Kasumi-1 (cell line): ENCODE data around the gene TSHZ3.

Experiments used
- DNase-seq, 2 experiments: peaks; one replicate each; lab custom pipeline; 2025; lab: John Stamatoyannopoulos, UW

Gene TSHZ3

DNA sequence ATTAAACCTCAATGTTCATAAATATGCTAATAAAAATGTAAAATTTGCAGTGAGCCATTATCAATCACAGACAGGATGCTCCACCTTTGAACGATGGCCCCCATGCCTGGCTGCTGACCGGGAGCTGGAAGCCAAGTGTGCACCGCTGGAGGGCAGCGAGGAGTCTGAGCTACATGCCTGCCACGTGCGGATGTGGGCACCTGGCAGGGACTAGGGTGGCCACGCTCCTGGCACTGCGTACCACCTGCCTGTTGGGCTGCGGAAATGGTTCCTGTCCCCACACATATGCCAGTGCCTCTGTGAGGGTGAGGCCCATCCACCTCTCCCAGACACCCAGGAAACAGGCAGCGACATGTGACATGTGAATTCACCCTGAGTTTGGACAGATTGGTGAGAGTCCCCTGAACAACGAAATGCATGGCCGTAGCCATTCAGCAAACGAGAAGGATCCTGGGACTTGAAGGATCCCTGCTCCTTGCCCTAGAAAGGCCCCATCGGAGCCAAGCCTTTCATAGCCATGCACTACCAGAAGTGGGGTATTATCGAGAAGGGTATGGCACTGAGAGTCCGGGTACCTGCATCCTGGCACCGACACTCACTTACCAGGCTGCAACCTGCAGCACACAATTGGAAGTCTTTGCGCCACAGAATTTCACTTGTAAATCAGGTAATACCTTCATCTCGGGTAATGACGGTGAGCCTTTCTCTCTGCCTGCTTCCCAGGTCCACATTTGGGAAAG lies 35.8 kb downstream of the TSHZ3 start:
- no peak for DNase-seq

DNA sequence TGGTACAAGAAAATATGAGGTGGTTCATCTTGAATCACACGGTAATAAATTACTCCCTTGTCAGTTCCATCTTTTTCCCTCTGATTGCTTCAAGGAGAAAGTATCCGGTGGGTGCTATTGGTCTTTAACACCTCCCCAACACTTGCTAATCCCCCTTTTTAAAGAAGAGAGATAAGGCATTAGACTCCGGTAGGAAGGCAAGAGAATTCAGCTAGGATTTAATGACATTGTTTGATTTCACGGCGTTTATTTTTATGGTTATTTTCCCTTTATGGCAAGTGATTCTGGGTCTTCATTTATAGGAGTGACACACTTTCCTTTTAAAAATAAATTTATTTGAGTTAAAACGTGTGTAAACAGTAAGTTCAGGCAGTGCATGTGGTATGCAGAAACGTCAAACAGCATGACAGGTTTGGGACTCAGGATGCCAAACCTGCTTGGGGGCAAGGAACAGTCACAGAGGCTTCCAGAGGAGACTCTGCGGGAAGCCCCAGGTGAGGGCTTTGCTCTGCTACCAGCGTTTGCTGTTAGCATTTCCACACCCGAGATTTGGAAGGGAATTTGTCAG lies 36.5 kb downstream of the TSHZ3 start:
- no peak for DNase-seq

DNA sequence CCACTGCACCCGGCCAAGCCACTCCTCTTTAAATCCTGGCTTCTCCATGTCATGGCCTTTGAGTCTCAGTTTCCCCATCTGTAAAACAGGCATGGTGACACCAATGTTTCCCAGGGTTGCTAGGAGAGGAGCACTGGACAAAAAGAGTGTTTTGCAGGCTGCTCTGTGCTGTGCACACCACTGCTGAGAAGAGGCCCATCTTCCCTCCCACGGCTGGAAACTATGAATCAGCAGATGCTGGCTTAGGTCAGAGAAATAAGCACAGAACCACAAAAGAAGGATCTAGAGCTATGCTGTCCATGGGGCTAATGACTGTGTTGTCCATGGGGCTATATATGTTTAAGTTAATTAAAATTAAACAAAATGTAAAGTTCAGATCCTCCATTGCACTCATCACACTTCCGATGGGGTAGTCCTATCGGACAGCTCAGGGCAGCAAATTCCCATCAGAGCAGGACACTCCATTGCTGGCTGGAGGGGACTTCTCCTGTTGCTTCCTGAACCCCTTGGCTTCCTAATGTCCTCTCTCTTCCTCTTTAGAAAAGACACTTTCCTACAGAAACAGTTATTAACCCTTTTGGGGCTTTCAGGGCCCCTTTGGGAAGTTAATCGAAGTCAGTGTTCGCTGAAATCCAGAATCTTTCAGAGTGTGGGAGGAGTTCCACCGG lies 37.1 kb downstream of the TSHZ3 start:
- DNase-seq: no peak

DNA sequence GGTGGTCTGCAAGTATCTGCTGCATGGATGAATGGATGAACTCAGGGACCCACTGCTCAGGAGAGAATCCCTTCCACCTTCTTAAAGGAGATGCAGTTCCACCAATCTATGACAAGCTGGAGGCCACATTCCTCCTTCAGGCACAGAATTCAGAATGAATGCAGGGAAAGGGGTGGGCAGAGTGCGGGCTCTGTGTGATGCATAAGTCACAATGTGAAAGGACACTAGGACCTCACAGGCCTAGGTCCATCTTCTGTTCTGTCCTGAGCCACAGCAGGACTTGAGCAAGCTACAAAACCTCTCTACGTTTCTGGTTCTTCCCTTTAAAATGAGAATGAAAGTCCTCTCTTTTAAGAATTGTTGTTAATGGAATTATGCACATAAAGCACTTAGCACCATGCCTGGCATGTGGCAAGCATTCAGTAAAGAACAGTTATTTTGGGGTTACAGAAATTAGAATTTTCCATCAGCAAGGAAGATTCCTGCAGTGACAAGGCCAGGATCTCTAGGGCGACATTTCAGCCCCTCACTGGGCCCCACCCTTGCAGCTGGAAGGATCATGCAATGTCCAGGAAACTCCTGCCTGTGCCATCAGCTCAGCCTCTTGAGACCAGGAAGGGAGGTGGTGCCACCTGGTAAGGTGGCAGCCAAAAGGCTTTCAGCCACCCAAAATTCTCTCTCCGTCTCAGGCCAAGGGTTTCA lies 38.7 kb downstream of the TSHZ3 start:
- DNase-seq: no peak

DNA sequence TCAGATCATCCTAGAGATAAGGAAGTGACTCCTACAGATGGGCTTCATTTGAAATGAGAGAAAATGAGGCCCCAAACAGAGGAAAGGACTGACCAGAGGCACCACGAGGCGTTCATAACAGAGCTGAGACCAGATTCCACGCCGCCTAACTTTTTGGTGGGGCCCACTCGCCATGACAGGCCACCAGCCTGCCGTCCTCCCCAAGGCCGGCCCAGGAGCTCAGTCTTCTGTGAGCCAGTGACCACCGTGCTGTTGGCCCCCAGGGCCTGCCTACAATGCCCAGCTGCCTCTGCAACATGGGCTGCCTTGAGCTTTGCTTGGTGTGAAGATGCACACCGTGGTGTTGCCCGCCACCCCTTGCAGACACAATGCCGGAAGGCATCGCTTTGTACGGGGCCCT lies 40.5 kb downstream of the TSHZ3 start:
- no peak for DNase-seq

DNA sequence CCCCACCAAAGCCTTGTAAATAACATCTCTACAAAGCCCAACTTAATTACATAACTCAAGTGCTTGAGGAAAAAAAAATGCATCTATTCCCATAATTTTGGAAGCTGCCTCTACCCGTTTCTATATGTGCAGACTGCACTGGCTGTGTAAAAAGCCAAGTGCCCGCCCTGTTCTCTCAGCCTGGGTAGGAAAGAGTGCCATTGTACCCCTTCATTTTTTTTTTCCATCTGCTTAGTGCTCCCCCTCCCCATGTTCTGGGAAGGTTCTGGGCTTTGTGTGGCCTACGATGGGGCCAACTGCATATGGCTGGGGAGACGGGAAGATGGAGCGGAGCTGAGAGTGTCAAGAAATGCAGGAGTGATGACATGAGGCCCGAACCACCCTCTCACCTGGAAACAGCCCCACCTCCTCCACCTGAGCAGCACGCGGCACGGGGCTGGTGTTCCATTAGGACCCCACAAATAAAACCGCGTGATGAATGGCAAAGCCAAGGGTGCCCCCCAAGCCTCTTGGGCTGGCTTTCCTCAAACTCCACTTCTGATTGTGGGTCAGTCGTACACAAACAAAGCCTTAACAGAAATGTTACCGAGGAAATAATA lies 42.1 kb downstream of the TSHZ3 start:
- no peak for DNase-seq

DNA sequence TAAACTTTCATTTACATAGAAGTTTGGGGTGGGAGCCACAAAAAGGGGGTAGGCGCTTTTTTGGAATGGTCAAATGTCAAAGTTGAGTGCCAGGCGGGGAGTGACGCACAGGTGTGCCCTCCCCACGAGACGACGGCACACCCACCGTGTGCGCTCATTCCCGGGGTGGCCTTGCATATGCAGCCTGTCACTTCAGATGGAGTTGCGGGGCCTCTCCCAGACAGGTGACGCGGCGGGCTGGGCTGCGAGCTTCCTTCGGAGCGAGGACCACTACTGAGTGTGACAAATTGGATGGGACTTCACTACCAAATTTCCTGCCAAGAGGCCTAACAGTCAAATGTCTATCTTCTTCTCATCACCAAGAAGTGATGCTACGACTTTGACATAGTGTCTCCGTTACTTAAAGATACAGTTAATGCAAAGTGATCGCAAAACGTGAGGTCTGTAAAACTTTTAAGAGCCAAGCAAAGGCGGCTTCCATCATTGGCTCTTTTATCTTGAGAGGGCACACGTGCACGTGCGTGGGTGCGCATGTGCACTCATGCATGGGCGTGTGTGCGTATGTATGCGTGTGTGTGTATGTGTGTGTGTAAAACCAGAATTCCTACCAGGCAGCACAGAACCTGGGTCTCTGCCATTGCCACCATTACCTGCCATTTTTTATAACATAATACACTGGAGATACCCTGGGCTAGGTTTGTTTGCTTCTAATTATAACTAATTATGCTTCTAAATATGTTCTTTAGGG lies 43.1 kb downstream of the TSHZ3 start:
- DNase-seq: no peak

DNA sequence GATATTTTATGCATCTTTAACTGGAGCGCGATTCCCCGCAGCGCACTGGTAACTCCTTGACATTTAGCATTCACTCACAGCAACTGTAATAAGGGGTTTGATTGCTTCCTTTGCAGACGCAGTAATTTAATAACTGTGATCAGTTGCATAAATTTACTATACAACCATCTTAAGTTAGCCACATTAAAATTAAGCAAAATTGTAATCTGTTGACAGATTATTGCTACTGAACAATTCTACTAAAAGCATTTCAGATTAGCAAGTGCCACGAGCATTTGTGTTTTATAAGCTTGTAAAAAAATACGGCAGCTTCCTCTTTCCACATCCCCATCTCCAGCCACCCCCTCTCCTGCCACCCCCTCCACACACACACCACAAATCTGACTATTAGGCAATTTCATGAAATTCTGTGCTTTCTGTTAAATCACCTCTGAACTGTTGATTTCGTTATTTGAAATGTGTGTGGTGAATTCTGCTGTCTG lies 44.4 kb downstream of the TSHZ3 start:
- DNase-seq: peak; percentile 78

DNA sequence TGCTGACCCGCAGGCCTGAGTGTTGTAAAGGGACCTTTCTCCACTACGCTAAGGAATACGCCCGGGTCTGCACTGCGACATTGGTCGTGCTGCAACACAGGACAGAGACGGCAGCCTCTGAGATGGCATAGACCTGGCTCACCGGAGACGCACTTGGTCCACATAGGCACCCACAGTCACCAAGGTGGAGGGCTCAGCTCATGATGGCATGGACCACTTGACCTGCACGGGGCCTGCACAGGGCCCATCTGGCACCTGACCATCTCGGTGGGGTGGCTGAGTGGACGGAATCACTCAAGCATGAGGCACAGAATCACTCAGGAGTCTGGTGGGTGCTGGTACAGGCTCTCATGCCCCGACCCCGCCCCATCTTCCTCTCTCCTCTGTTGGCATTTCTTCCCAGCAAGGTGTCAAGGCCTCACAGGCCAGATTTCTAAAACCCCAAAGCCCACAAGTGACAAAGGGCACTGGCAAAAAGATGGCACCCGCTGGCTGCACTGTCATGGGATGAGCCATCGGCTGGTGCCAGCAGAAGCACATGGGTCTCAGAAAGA lies 45.9 kb downstream of the TSHZ3 start:
- DNase-seq: no peak

DNA sequence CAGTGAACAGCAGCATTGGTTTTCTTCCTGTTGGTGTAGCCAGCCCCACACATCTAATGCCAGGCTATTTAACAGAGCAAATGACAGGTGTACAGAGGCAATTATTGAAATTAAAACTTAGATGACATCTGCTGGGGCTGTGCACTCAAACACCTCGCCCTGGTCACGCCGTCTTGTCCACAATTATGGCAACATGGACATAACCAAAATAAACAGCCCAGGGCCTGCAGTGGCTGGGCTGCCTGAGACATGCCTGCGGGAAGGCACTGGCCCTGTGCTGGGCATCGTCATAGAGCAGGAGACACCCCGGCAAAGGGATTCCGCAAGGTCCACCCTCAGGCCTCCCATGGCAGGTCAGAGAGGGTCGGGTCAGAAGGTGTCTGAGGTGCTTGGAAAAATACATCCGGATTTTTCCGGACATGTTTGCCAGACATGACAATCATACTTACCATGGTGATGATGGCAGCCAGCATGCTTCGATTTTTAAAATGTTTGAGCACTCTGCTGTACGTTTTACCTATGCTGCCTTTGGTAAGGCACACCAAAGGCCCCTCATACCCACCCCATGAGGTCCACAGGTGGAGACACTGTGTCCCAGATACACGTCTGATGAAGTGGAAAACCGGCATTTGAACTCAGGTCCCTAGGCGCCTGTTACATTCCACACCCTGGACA lies 47.8 kb downstream of the TSHZ3 start:
- DNase-seq: no peak

DNA sequence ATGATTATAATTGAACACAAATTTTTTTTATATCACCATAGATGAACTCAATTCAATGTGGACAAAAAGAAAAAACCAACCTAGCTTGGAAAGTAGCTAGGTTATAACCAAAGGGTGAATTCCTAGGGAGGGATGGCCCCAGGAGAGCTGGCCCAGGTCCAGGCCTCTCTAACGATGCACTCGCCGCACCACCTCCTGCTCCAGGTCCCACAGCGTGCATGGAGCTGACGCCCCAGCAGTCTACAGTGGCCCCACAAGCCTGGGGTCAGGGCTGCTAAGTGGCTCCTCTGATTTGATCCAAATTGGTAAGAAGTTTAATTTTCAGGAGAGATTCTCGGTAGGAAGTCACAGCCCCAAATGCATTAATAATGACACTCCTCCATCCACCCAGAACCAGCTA lies 48.8 kb downstream of the TSHZ3 start:
- DNase-seq: no peak

DNA sequence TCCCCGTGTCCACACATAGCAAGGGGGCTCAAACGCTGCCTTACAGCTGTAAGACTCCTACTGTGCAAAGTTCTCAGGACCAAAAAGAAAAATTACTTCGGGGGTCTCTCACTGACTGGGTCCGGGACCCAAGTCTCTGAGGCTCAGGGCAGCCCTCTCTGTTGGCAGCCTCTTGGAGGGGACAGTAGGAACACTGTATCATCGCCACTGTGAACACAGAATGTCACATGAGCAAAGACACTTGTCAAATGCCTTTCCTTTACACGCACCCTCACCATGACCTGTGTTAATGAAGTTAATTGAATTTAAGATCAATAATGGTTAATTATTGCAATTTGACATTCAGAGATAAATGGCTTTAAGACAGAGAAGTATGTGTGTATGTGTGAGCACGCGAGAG lies 49.6 kb downstream of the TSHZ3 start:
- no peak for DNase-seq

DNA sequence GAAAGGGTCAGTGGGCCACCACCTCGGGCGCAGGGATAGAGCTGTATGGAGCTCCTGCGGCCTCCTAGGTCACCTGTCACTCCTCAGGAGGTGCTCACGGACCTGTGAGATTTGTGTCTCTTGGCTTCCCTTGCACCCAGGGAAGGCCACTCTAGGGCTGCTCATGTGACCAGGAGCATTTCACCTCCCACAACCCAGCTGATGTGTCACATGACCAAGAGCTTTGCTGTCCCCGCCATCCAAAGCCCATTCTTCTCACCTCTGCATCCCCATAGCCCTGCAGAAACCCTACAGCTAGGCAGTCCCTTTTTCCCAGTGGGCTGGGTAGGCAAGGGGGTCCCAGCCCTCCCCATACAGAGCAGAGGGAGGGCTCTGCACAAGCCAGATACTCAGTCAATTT lies 51.2 kb downstream of the TSHZ3 start:
- DNase-seq: no peak

DNA sequence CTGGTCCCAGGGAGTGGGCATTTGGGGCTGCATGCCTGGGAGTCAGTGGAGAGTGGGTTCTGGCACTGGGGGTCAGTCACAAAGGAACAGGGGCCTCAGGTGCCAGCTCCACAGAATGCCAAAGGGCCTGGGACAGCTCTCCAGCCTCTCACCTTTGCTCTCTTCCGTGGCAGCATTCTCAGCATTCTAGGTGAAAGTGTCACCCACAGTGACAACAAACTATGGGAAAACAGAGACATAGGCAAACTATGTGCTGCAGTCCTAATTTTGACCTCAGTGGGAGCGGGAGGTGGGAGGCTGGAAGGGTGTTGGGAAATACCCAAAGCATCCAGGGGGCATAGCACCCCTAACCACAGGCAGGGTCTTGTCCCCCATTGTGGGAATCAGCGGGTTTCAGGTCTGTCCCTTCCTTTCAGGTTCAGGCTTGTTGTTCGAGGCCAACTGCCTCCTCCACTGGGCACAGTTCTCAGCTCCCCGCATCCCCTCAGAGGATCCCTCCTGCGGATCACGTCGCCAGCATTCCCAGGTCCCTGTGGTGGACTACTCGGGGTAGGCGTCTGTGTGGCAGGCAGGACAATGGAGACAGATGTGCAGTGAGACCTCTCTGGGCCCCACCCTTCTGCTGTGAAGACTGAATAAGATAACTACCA lies 52.4 kb downstream of the TSHZ3 start:
- DNase-seq: no peak

DNA sequence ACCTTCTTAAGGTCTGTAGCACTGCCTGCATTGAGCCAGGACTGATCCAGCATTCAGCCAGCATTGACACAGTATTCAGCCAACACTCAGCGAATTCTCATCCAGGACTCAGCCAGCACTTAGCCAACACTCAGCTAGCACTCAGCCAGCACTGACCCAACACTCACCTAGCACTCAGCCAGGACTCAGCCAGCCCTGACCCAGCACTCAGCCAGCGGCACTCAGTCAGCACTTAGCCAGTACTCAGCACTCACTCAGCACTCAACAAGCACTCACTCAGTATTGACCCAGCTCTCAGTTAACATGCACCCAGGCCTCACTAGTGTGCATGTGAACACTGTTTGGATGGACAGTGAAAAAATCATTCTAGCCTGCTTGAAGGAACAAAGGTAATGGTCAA lies 55.0 kb downstream of the TSHZ3 start:
- no peak for DNase-seq

DNA sequence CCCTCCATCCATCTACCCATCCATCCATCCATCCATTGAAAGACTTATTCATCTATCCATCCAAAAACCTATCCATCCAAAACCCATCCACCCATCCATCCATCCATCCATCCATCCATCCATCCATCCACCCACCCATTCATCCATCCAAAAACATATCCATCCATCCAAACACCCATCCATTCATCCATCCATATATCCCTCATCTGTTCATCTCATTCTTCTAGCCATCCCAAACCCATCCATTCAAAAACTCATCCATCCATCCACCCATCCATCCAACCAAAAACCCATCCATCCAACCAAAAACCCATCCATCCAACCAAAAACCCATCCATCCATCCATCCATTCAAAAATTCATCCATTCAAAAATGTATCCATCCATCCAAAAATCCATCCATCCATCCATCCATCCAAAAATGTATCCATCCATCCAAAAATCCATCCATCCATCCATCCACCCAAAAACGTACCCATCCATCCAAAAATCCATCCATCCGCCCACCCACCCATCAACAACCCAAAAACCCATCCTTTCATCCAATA lies 56.5 kb downstream of the TSHZ3 start:
- DNase-seq: no peak

DNA sequence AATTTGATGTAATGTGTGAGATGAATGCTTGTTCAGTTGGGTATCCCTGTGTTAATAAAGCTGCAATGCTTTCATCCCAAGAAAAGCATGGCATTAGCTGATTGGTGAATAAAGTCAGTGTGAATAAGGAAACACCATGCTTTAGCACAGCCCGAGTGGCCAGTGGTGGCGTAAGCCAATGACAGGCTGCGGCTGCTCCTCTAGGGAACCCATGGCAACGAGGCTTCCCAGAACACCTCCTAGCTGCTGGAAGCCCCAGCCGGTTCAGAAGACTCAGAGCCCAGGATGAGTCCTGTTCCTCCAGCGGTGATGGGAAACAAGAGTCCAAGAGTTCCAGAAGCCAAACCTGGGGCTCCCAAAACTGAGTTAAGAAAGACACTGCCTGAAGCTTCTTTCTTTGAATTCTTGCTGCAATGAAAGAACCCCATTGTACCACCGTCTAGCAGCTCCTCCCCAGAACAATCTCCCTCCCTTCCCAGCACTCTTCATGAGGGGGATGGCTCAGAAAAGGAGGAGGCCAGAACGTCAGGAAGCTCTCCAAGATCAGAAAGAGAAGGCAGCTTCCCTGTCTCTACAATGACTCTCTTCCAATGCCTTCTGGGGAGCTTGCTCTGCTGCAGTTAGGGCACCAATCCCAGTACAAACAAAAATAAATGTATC lies 58.2 kb downstream of the TSHZ3 start:
- no peak for DNase-seq

DNA sequence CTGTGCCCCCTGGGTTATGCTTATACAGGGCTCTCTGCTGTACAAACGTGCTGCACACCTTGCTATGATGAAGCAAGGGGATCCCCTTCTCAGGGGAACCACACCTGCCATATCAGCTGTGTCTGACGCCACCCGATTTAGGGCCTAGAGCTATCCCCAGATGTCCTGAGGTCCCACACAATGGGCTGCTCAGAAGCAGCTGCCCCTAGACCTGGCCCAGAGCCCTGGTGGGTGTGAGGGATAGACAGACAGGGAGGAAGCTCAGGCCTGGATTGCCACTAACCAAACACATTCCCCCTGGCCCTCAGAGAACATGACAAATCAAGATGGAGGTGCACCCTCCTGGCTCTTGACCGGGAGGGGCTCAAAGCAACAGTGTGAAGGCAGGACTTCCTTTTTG lies 59.3 kb downstream of the TSHZ3 start:
- DNase-seq: no peak

DNA sequence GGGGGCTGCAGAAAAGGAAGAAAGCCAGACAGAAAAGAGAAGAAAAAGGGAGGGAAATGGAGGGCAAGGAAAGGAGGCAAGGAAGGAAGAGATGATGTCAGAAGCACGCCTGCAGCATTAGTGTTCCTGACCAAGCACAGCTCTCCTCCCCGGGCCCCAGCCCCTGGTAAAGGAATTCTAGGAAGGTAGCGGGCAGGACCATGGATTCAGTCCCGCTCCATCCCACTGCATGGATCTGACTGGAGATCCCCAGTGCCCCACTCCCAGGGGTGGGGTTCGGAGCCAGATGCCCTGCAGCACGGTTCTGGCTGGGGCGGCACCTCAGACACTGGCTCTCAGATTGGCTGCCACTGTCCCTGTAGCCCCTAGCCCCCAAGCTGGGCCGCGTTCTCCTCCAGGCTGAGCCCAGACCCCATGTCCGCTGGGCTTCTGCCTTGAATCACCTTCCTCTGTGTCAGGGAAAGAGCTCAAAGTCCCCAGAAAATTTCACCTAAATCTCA lies 59.8 kb downstream of the TSHZ3 start:
- no peak for DNase-seq
